Endothelial cell of umbilical vein (primary cell): Measurements from ENCODE around the gene ABI3BP. TPM values are rescaled to one million over a fixed set of nuclear protein-coding genes. Genes with fewer than 3 reads are reported as not detected.

Experiments
- BruUV-seq: library from RNA; stranded (reverse); fragments of 400-500 nt; replicated peaks from 2 replicates; lab custom pipeline; 2021; lab: Mats Ljungman, UMichigan
- CTCF ChIA-PET: fragments of 300-600, 350-600 bp; sonication (Branson Sonifier 250); formaldehyde crosslinking; loops from one replicate; lab custom pipeline; 2021; ENCODE audit warnings: antibody characterized with exemption, inconsistent platforms; lab: Charles Lee
- POLR2A ChIA-PET: fragments of 300-600, 350-600 bp; sonication (Branson Sonifier 250); formaldehyde crosslinking; loops from one replicate; lab custom pipeline; 2021; ENCODE audit warnings: antibody characterized with exemption, inconsistent platforms; lab: Charles Lee
- DNase-seq: peaks from one replicate; pipeline ENCODE4 v3.0.0-alpha.2; 2011; ENCODE audit warnings: low read depth, low spot score
- FAIRE-seq: peaks from 2 replicates; lab custom pipeline; 2011; peaks lifted over from hg19 to GRCh38; lab: Jason Lieb, UNC
- H2AFZ ChIP-seq: 2 replicates; pipeline ENCODE4 v1.6.0; 2012; ENCODE audit warnings: low read depth, low read length, control low read depth, inconsistent platforms
- H3K27ac ChIP-seq: 2 replicates; pipeline ENCODE4 v1.5.1; 2011; ENCODE audit warnings: low read depth, mild to moderate bottlenecking, control low read depth, low read length, moderate library complexity; ENCODE audit not compliant: insufficient read depth
- H3K27me3 ChIP-seq, 2 experiments: 2 replicates each; pipeline versions ENCODE4 v1.6.0 to v1.6.1; 2011; ENCODE audit warnings: low read length in 2 of 2, mixed read lengths in 1 of 2; ENCODE audit not compliant: control insufficient read depth in 2 of 2, insufficient read depth in 2 of 2
- H3K36me3 ChIP-seq, 2 experiments: 2 replicates in 1 of 2; 3 replicates in 1 of 2; pipeline ENCODE4 v1.5.1; 2011; ENCODE audit warnings: low read length in 2 of 2, mild to moderate bottlenecking in 1 of 2, moderate library complexity in 1 of 2; ENCODE audit not compliant: control insufficient read depth in 2 of 2, insufficient read depth in 2 of 2; ENCODE audit errors: extremely low read depth in 1 of 2
- H3K4me1 ChIP-seq: 3 replicates; pipeline ENCODE4 v1.5.1; 2011; ENCODE audit warnings: mild to moderate bottlenecking, low read length; ENCODE audit not compliant: control insufficient read depth, insufficient read depth; ENCODE audit errors: extremely low read depth
- H3K4me2 ChIP-seq: 2 replicates; pipeline ENCODE4 v1.6.1; 2011; ENCODE audit warnings: low read length, control low read depth, mixed read lengths; ENCODE audit not compliant: insufficient read depth
- H3K4me3 ChIP-seq, 3 experiments: fragments of 200-600 bp in 1 of 3; sonication (generic), shearing (Covaris generic) in 1 of 3; replicated peaks in 1 of 3; 2 replicates each; pipeline ENCODE4 v1.5.1; 2011 to 2016; ENCODE audit warnings: control low read depth in 3 of 3, low read length in 3 of 3, mild to moderate bottlenecking in 2 of 3, inconsistent platforms in 1 of 3, low read depth in 1 of 3, moderate library complexity in 1 of 3; ENCODE audit not compliant: insufficient read depth in 1 of 3
- H3K79me2 ChIP-seq: 2 replicates; pipeline ENCODE4 v1.6.0; 2012; ENCODE audit warnings: low read length, inconsistent platforms; ENCODE audit not compliant: control insufficient read depth, insufficient read depth
- H3K9ac ChIP-seq: replicated peaks from 2 replicates; pipeline ENCODE3; 2011; ENCODE audit warnings: low read length, control low read depth; ENCODE audit not compliant: insufficient read depth; ENCODE audit errors: extremely low read depth
- H3K9me1 ChIP-seq: replicated peaks from 3 replicates; pipeline ENCODE4 v1.6.0; 2011; ENCODE audit warnings: mild to moderate bottlenecking, low read length; ENCODE audit not compliant: control insufficient read depth, insufficient read depth; ENCODE audit errors: extremely low read depth
- H3K9me3 ChIP-seq: replicated peaks from 2 replicates; pipeline ENCODE4 v1.5.1; 2012; ENCODE audit warnings: low read length, inconsistent platforms; ENCODE audit not compliant: control insufficient read depth, insufficient read depth
- H4K20me1 ChIP-seq: replicated peaks from 2 replicates; pipeline ENCODE3; 2011; ENCODE audit warnings: mild to moderate bottlenecking, low read length; ENCODE audit not compliant: control insufficient read depth, insufficient read depth; ENCODE audit errors: extremely low read depth
- CTCF ChIP-seq, 2 donors: IDR thresholded peaks; 1 replicate in 1 of 2; 2 replicates in 1 of 2; pipeline ENCODE4 v1.5.1; 2011; ENCODE audit warnings: low read length in 2 of 2, mild to moderate bottlenecking in 2 of 2, moderate library complexity in 2 of 2, control low read depth in 1 of 2, inconsistent platforms in 1 of 2, low read depth in 1 of 2; ENCODE audit not compliant: insufficient read depth in 1 of 2; ENCODE audit errors: extremely low read depth in 1 of 2
- EZH2 ChIP-seq: IDR thresholded peaks from 2 replicates; pipeline ENCODE4 v1.6.1; 2012; ENCODE audit warnings: borderline replicate concordance, low read depth, mild to moderate bottlenecking, moderate library complexity, low read length, inconsistent platforms; ENCODE audit not compliant: severe bottlenecking
- FOS ChIP-seq: IDR thresholded peaks from 2 replicates; pipeline ENCODE4 v1.6.1; 2011; ENCODE audit warnings: mild to moderate bottlenecking, low read length, moderate library complexity, borderline replicate concordance; ENCODE audit not compliant: insufficient read depth
- GATA2 ChIP-seq: IDR thresholded peaks from 2 replicates; pipeline ENCODE4 v1.7.0; 2011; ENCODE audit warnings: low read depth, mild to moderate bottlenecking, moderate library complexity, mixed read lengths, low read length; ENCODE audit not compliant: insufficient read length, insufficient read depth
- JUN ChIP-seq: IDR thresholded peaks from 2 replicates; pipeline ENCODE4 v1.6.1; 2011; ENCODE audit warnings: borderline replicate concordance, low read depth; ENCODE audit not compliant: insufficient read length, insufficient read depth
- MAX ChIP-seq: IDR thresholded peaks from 2 replicates; pipeline ENCODE4 v1.6.1; 2011; ENCODE audit not compliant: insufficient read depth, insufficient read length
- MYC ChIP-seq: IDR thresholded peaks from one replicate; pipeline ENCODE4 v1.6.1; 2011; ENCODE audit warnings: mild to moderate bottlenecking, low read depth, low read length
- POLR2A ChIP-seq: IDR thresholded peaks from 2 replicates; pipeline ENCODE4 v1.6.1; 2012; ENCODE audit warnings: low read depth, mild to moderate bottlenecking, control low read depth, low read length
- POLR2AphosphoS5 ChIP-seq: IDR thresholded peaks from 2 replicates; pipeline ENCODE4 v1.6.1; 2012; ENCODE audit warnings: low read depth, mild to moderate bottlenecking, control low read depth, low read length, moderate library complexity; ENCODE audit not compliant: insufficient read depth
- dilution Hi-C: fragments of 300-500 bp; cut with MboI; formaldehyde crosslinking; loops from one replicate; pipeline ENCODE4 v1.15.0; 2019; ENCODE audit warnings: low sequenced_read_pairs; ENCODE audit not compliant: extremely low pct_ligation_motif_present
- intact Hi-C: fragments of 100-400 bp; cut with micrococcal nuclease; formaldehyde crosslinking; loops from one replicate; pipeline ENCODE4 v1.10.0; 2022
- polyA plus RNA-seq, 4 experiments: library from polyadenylated mRNA; depleted of rRNA in 3 of 4; stranded (reverse) in 3 of 4; unstranded in 1 of 4; fragments of >200 nt; gene quantifications; 2 replicates each; pipeline versions ENCODE4 v1.2.1 to v1.2.3, GENCODE V29; 2011 to 2012; ENCODE audit warnings: missing spikeins in 1 of 4
- total RNA-seq: library from RNA; stranded (reverse); gene quantifications from 2 replicates; pipeline ENCODE4 v1.2.3, GENCODE V29; 2021

Gene ABI3BP
- total and polyA plus RNA-seq, 2 donors (not counting 3 experiments of a cell fraction or from before 2014, with no cell fraction given) = 78.1 to 106 TPM

GRCh38 chr3:100911956-100912355, 81.3 kb downstream of the ABI3BP start:
- Histone ChIP-seq H3K9ac (no peak overlapping the region), H2AFZ (no peak overlapping the region), H3K36me3 (no peaks in the 10 kb centered on the region), H3K27me3 (no peaks in the 10 kb centered on the region), H3K9me1 (no peaks in the 10 kb centered on the region), H3K4me3 (no peak overlapping the region), H3K9me3 (no peaks in the 10 kb centered on the region), H3K27ac (no peak overlapping the region), H3K79me2 (no peaks in the 10 kb centered on the region), H4K20me1 (no peaks in the 10 kb centered on the region), H3K4me1 (peaks cover 35% of the 10 kb centered on the region), H3K4me2 (no peak overlapping the region)
- FAIRE-seq (no peak), DNase-seq (no peak)
- ChIA-PET POLR2A (no interaction called here), CTCF (interaction anchor here (1.0 to 3.2 kb wide), 5 partner anchors 13 to 284 kb away, joined by 3 to 20 read pairs (median 4); no protein-coding TSS in a partner anchor)
- dilution Hi-C loops (no loop called here), intact Hi-C loops (no loop called here)
- no TSS peak for BruUV-seq
- TF ChIP-seq POLR2A (no peak), EZH2 (no peak), MYC (no peak), POLR2AphosphoS5 (no peak), JUN (no peak), MAX (no peak), FOS (no peak), GATA2 (no peak), CTCF (IDR thresholded peaks at IDR 0.05; ENCODE audit: extremely low read depth in 1 of 2, insufficient read depth in 1 of 2, low read depth in 1 of 2, low read length in 2 of 2) (no peak)
